SIG-M5 (cell line): ENCODE data around the gene ESPNL.
A peak's percentile ranks its signal among the peaks of the same experiment; 100 is the strongest.
"Not testable (repeated sequence)": the region's sequence is repeated elsewhere in the genome, so short reads cannot be mapped to it uniquely, and the experiment has no call there.

ENCODE experiments used
- DNase-seq: peaks from one replicate; lab custom pipeline; 2025; lab: John Stamatoyannopoulos, UW

ESPNL gene

GRCh38 chr2:238100049-238100820 lies at the start of gene ESPNL:
ESPNL (plus strand) TSS chr2:238100340; CDS start chr2:238100420, 80 bp downstream.
- no peak for DNase-seq

- DNase-seq, result no peak
Observed at GRCh38 chr2:238053191-238053776, 46.9 kb upstream of the ESPNL start.

- DNase-seq, result no peak
Observed at GRCh38 chr2:238055841-238056240, 44.3 kb upstream of the ESPNL start.

GRCh38 chr2:238057696-238058575 lies 42.2 kb upstream of the ESPNL start:
- DNase-seq, result not testable (repeated sequence)

DNA sequence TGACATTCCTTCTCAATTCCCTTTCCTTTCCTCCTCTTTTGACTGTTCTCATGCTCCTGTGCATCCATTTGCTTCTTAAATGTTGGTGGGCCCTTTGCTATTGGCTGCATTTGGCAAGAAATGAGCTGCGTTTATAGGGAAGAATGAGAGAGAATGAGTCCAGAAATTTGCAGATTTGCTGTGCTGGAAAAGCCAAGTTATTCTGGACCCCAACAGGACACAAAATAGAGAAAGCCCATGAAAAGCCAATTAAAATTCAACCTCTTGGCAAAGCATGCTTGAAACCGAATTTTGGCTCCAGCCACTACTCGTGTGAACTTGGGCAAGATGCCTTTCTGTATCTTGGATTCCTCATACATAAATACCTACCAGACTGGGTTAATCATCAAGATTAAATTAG lies 40.6 kb upstream of the ESPNL start:
- DNase-seq, result no peak

DNA sequence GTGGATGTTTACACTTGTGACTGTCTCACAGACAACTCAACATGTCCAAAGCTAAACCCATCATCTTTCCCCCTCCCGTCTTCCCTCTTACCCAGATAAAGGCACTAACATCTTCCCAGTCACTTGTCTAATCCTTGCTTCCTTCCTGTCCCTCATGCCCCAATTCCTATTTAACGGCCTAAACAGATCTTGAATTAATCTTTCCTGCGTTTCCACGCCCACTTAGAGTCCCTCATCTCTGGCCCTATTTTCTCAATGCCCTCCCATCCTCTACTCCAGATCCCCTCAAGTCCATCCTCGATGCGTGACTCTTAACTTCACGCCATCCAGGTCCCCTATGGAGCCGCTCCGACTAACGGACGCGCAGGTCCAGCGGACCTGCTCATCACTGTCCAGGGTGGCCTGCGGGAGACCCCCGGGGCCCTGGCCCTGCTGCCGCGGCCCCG lies 40.0 kb upstream of the ESPNL start:
- DNase-seq, result no peak

GRCh38 chr2:238060542-238061314 lies 39.4 kb upstream of the ESPNL start, which contains the start of gene SCLY:
SCLY (plus strand) TSS chr2:238061001; CDS start chr2:238061055, 54 bp downstream.
- DNase-seq, result peak; percentile 64

GRCh38 chr2:238061315-238062202 lies 38.6 kb upstream of the ESPNL start:
- DNase-seq, result peak; percentile 4

- no peak for DNase-seq
Observed at GRCh38 chr2:238063414-238064189, 36.5 kb upstream of the ESPNL start.

GRCh38 chr2:238064376-238064775 lies 35.8 kb upstream of the ESPNL start:
- no peak for DNase-seq

- no peak for DNase-seq
Observed at GRCh38 chr2:238065071-238065846, 34.9 kb upstream of the ESPNL start.

- no peak for DNase-seq
Observed at GRCh38 chr2:238066218-238066617, 33.9 kb upstream of the ESPNL start.

- DNase-seq, result not testable (repeated sequence)
Observed at GRCh38 chr2:238066718-238067117, 33.4 kb upstream of the ESPNL start.

GRCh38 chr2:238067939-238068338 lies 32.2 kb upstream of the ESPNL start:
- no peak for DNase-seq

- DNase-seq, result no peak
Observed at GRCh38 chr2:238069021-238069709, 31.0 kb upstream of the ESPNL start.

DNA sequence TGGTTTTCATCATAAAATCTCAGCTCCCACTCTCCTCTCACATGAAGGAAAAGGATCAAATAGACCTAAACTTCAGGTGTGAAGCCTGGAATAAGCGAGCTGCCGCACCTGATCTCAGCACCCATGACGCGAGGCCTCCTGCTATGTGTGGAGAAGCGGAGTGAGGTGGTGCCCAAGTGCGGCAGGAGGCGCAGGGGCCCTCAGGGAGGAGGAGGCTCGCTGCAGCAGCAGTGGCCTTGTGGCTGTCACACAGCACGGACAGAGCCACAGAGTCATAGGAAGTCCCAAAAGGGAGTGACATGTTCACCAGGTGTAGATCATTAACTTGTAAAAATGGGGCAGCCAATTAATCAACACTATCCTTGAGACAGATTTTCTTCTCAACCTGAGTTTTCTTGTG lies 30.3 kb upstream of the ESPNL start:
- no peak for DNase-seq

DNA sequence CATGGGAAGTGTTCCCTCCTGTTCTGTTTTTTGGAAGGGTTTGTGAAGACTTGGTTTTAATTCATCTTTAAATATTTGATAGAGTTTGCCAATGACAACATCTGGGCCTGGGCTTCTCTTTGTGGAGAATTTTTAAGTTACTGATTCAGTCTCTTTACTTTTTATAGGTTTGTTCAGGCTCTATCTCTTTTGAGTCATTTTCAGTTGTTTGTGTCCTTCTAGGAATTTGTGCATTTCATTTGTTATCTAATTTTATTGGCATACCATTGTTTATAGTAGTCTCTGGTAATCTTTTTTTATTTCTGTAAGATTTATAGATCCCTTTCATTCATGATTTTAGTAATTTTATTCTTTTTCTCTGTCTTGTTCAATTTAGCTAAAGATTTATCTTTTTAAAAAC lies 24.7 kb upstream of the ESPNL start:
- DNase-seq, result no peak

DNA sequence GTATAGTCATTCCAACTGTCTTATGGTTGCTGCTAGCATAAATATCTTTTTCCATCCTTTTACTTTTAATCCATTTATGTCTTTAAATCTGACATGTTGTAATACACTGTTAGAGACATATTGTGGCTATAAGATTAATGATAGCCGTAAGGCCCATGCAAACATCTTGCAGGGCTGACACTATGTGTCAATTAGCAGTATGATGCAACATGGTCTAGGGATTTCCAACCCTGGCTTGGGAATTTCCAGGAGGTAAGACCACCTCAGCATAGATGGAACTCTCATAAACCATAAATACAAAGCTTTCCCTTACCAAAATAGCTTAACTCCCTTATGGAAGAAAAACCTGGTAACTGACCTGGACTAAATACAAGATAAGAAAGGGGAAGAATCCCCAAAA lies 22.8 kb upstream of the ESPNL start:
- DNase-seq, result no peak
